ENCODE measurements around the gene ELOA.

ELOA gene

GRCh38 chr1:23804183-23804835 is 61.0 kb downstream of the ELOA start:
- TF ChIP-seq, protein P1, sequence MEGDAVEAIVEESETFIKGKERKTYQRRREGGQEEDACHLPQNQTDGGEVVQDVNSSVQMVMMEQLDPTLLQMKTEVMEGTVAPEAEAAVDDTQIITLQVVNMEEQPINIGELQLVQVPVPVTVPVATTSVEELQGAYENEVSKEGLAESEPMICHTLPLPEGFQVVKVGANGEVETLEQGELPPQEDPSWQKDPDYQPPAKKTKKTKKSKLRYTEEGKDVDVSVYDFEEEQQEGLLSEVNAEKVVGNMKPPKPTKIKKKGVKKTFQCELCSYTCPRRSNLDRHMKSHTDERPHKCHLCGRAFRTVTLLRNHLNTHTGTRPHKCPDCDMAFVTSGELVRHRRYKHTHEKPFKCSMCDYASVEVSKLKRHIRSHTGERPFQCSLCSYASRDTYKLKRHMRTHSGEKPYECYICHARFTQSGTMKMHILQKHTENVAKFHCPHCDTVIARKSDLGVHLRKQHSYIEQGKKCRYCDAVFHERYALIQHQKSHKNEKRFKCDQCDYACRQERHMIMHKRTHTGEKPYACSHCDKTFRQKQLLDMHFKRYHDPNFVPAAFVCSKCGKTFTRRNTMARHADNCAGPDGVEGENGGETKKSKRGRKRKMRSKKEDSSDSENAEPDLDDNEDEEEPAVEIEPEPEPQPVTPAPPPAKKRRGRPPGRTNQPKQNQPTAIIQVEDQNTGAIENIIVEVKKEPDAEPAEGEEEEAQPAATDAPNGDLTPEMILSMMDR (IDR thresholded peaks at IDR 0.05) = no peak
- TF ChIP-seq ZFX (IDR thresholded peaks at IDR 0.05; ENCODE audit: borderline replicate concordance) = no peak
- no peak overlapping the region for H3K27ac ChIP-seq

DNA sequence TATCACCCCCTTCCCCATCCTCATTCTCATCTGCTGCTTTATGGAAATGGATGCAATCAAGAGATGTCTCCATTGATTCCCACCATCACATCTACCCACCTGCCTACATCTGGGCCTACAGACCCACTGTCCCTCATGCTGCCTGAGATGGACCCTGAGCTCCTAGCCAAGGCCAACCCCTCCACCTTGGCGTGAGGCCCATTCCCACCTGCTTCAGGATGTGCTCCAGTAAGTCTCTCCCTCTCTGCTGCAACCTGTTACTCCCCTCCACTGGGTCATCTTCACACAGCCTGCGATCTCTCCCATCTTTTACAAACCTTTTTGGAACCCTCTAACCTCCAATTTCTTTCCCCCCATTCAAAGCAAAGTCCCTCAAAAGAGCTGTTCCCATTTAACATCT is 61.8 kb downstream of the ELOA start:
- no peak overlapping the region for H3K27ac ChIP-seq
- TF ChIP-seq, protein P1 (IDR thresholded peaks at IDR 0.05) = no peak
- no peak for TF ChIP-seq ZFX (IDR thresholded peaks at IDR 0.05; ENCODE audit: borderline replicate concordance)

- H3K27ac ChIP-seq = no peak overlapping the region
- TF ChIP-seq, protein P1 (IDR thresholded peaks at IDR 0.05) = no peak
- TF ChIP-seq ZFX (IDR thresholded peaks at IDR 0.05; ENCODE audit: borderline replicate concordance) = no peak
These were observed 63.0 kb downstream of the ELOA start for GRCh38 chr1:23806280-23806679.

GRCh38 chr1:23807453-23807852 is 64.2 kb downstream of the ELOA start:
- TF ChIP-seq ZFX (IDR thresholded peaks at IDR 0.05; ENCODE audit: borderline replicate concordance) = no peak
- TF ChIP-seq, protein P1 (IDR thresholded peaks at IDR 0.05) = no peak
- H3K27ac ChIP-seq = no peak overlapping the region

DNA sequence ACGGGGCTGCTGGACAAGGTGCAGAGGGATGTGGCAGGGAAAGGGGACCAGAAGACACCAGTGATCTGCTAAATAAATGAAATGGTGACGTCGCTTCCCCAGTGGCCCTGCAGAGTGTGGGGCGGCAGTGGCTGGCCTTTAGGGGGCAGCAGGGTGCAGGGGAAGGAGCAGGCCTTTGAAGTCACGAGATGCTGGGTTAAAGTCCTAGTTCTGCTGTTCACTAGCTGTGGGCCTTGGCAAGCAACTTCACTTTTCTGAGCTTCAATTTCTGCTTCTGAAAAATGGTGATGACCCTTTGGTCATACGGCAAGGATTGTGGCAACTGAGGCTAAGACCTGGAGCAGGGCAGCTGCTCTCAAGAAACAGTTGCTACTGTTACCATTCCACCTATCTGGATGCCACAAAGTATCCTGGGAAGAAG is 66.5 kb downstream of the ELOA start:
- H3K27ac ChIP-seq = peak overlapping the region; percentile 26; the same call in 1 of the 2 replicates
- no peak for TF ChIP-seq ZFX (IDR thresholded peaks at IDR 0.05; ENCODE audit: borderline replicate concordance)
- TF ChIP-seq, protein P1 (IDR thresholded peaks at IDR 0.05) = peak; percentile 90

- no peak overlapping the region for H3K27ac ChIP-seq
- TF ChIP-seq, protein P1 (IDR thresholded peaks at IDR 0.05) = peak; percentile 82
- TF ChIP-seq ZFX (IDR thresholded peaks at IDR 0.05; ENCODE audit: borderline replicate concordance) = no peak
These were observed 67.7 kb downstream of the ELOA start for GRCh38 chr1:23810818-23811540.
